Loucy (cell line): Measurements from ENCODE around the gene RPAP2.

Experiments
- H2AFZ ChIP-seq: fragments of 200-600 bp; sonication (generic); 2 replicates; pipeline ENCODE4 v1.6.0; 2016; ENCODE audit warnings: antibody characterized with exemption, mild to moderate bottlenecking, low read length, moderate library complexity
- H3F3A ChIP-seq: fragments of 200-600 bp; 2 replicates; pipeline ENCODE4 v1.6.0; 2016; ENCODE audit warnings: antibody characterized with exemption, low read depth, mild to moderate bottlenecking
- H3K27me3 ChIP-seq: fragments of 200-600 bp; sonication (generic); 2 replicates; pipeline ENCODE4 v1.6.1; 2014; ENCODE audit warnings: low read length, mild to moderate bottlenecking; ENCODE audit not compliant: insufficient read depth, poor library complexity, severe bottlenecking
- H3K36me3 ChIP-seq: fragments of 200-600 bp; sonication (generic); 2 replicates; pipeline ENCODE4 v1.6.1; 2016; ENCODE audit warnings: low read length; ENCODE audit not compliant: insufficient read depth
- H3K4me1 ChIP-seq: fragments of 200-600 bp; sonication (generic); 2 replicates; pipeline ENCODE4 v1.5.1; 2014; ENCODE audit warnings: low read length, mild to moderate bottlenecking; ENCODE audit not compliant: insufficient read depth, poor library complexity, severe bottlenecking
- H3K4me2 ChIP-seq: fragments of 200-600 bp; sonication (generic); 2 replicates; pipeline ENCODE4 v1.6.0; 2014; ENCODE audit warnings: antibody characterized with exemption, low read length, low read depth, mild to moderate bottlenecking; ENCODE audit not compliant: poor library complexity, severe bottlenecking
- H3K4me3 ChIP-seq: fragments of 200-600 bp; sonication (generic); 2 replicates; pipeline ENCODE4 v1.5.1; 2014; ENCODE audit warnings: low read length, mild to moderate bottlenecking, mixed read lengths; ENCODE audit not compliant: poor library complexity, severe bottlenecking
- H3K79me2 ChIP-seq: fragments of 200-600 bp; sonication (generic); 2 replicates; pipeline ENCODE4 v1.6.1; 2014; ENCODE audit warnings: low read length; ENCODE audit not compliant: insufficient read depth
- H3K9ac ChIP-seq: fragments of 200-600 bp; sonication (generic); 2 replicates; pipeline ENCODE4 v1.6.0; 2014; ENCODE audit warnings: mild to moderate bottlenecking, low read depth, low read length, moderate library complexity; ENCODE audit not compliant: poor library complexity, severe bottlenecking
- H3K9me2 ChIP-seq: fragments of 200-600 bp; sonication (generic); replicated peaks from 2 replicates; pipeline ENCODE4 v1.6.1; 2016; ENCODE audit warnings: low read depth, low read length, mixed read lengths
- H3K9me3 ChIP-seq: fragments of 200-600 bp; sonication (generic); 2 replicates; pipeline ENCODE4 v1.6.1; 2014; ENCODE audit warnings: mild to moderate bottlenecking, antibody characterized with exemption, low read length, low read depth; ENCODE audit not compliant: insufficient read depth
- H4K20me1 ChIP-seq: fragments of 200-600 bp; sonication (generic); 2 replicates; pipeline ENCODE4 v1.6.0; 2014; ENCODE audit warnings: antibody characterized with exemption, low read length, mild to moderate bottlenecking; ENCODE audit not compliant: insufficient read depth, poor library complexity, severe bottlenecking
- CTCF ChIP-seq: fragments of 200-600 bp; sonication (generic); conservative IDR thresholded peaks from 2 replicates; pipeline ENCODE4 v1.5.1; 2014; ENCODE audit warnings: mild to moderate bottlenecking, antibody characterized with exemption, low read length
- EZH2phosphoT487 ChIP-seq: fragments of 200-600 bp; IDR thresholded peaks from 2 replicates; pipeline ENCODE4 v1.6.1; 2018; ENCODE audit warnings: antibody characterized with exemption, mild to moderate bottlenecking, moderate library complexity, borderline replicate concordance

Gene RPAP2

GRCh38 chr1:92441316-92441696 is 142.4 kb downstream of the RPAP2 start:
- Histone ChIP-seq H3K79me2 (no peaks in the 10 kb centered on the region), H3K9me3 (no peaks in the 10 kb centered on the region), H3K4me3 (no peak overlapping the region), H3K36me3 (no peaks in the 10 kb centered on the region), H2AFZ (no peak overlapping the region), H4K20me1 (no peaks in the 10 kb centered on the region), H3K9me2 (no peaks in the 10 kb centered on the region), H3K4me1 (peaks cover 11% of the 10 kb centered on the region), H3F3A (no peaks in the 10 kb centered on the region), H3K27me3 (no peaks in the 10 kb centered on the region), H3K9ac (no peak overlapping the region), H3K4me2 (no peak overlapping the region)
- no peak for TF ChIP-seq EZH2phosphoT487
- no peak for TF ChIP-seq CTCF

GRCh38 chr1:92441697-92442342 is 143.0 kb downstream of the RPAP2 start:
- no peaks in the 10 kb centered on the region for H3K79me2 ChIP-seq
- H3K9me3 ChIP-seq, result no peaks in the 10 kb centered on the region
- no peaks in the 10 kb centered on the region for H3K36me3 ChIP-seq
- TF ChIP-seq EZH2phosphoT487 (no peak), CTCF (no peak)
- H3K4me2 ChIP-seq, result no peak overlapping the region
- H3K27me3 ChIP-seq, result no peaks in the 10 kb centered on the region
- H3K9me2 ChIP-seq, result no peaks in the 10 kb centered on the region
- H2AFZ ChIP-seq, result no peak overlapping the region
- no peak overlapping the region for H3K9ac ChIP-seq
- no peak overlapping the region for H3K4me3 ChIP-seq
- H4K20me1 ChIP-seq, result no peaks in the 10 kb centered on the region
- peaks cover 14% of the 10 kb centered on the region for H3K4me1 ChIP-seq
- no peaks in the 10 kb centered on the region for H3F3A ChIP-seq

GRCh38 chr1:92442351-92442750 is 143.5 kb downstream of the RPAP2 start:
- no peaks in the 10 kb centered on the region for H3F3A ChIP-seq
- no peak overlapping the region for H3K9ac ChIP-seq
- no peak overlapping the region for H2AFZ ChIP-seq
- H3K27me3 ChIP-seq, result no peaks in the 10 kb centered on the region
- no peak overlapping the region for H3K4me3 ChIP-seq
- no peak for TF ChIP-seq CTCF
- TF ChIP-seq EZH2phosphoT487, result no peak
- no peaks in the 10 kb centered on the region for H3K79me2 ChIP-seq
- H4K20me1 ChIP-seq, result no peaks in the 10 kb centered on the region
- no peaks in the 10 kb centered on the region for H3K36me3 ChIP-seq
- no peaks in the 10 kb centered on the region for H3K9me3 ChIP-seq
- H3K4me1 ChIP-seq, result peaks cover 16% of the 10 kb centered on the region
- no peaks in the 10 kb centered on the region for H3K9me2 ChIP-seq
- no peak overlapping the region for H3K4me2 ChIP-seq
